Stomach smooth muscle (tissue), 2 donors: ENCODE measurements around the gene MORC3.
"Not testable (repeated sequence)": the region's sequence is repeated elsewhere in the genome, so short reads cannot be mapped to it uniquely, and the experiment has no call there.

Experiments
- H3K27ac ChIP-seq: one replicate; pipeline ENCODE4 v1.7.0; 2013; ENCODE audit warnings: mild to moderate bottlenecking, low read length, inconsistent platforms
- H3K27me3 ChIP-seq, 2 donors: one replicate each; pipeline ENCODE4 v1.7.0; 2013; ENCODE audit warnings: low read length in 2 of 2; ENCODE audit not compliant: insufficient read depth in 2 of 2, control insufficient read depth in 1 of 2
- H3K36me3 ChIP-seq, 2 donors: one replicate each; pipeline ENCODE4 v1.7.0; 2013; ENCODE audit warnings: low read length in 2 of 2; ENCODE audit not compliant: control insufficient read depth in 2 of 2, insufficient read depth in 2 of 2
- H3K4me1 ChIP-seq: one replicate; pipeline ENCODE4 v1.7.0; 2013; ENCODE audit warnings: low read length; ENCODE audit not compliant: control insufficient read depth, insufficient read depth
- H3K4me3 ChIP-seq, 2 donors: one replicate each; pipeline ENCODE4 v1.7.0; 2013; ENCODE audit warnings: low read length in 2 of 2
- H3K9ac ChIP-seq, 2 donors: one replicate each; pipeline ENCODE4 v1.7.0; 2013; ENCODE audit warnings: low read length in 2 of 2, mild to moderate bottlenecking in 1 of 2
- H3K9me3 ChIP-seq, 2 donors: one replicate each; pipeline ENCODE4 v1.7.0; 2013; ENCODE audit warnings: low read length in 2 of 2; ENCODE audit not compliant: control insufficient read depth in 2 of 2
- donor health status: healthy.
- donor health status: Pancreatic carcinoma.

MORC3 gene, protein sequence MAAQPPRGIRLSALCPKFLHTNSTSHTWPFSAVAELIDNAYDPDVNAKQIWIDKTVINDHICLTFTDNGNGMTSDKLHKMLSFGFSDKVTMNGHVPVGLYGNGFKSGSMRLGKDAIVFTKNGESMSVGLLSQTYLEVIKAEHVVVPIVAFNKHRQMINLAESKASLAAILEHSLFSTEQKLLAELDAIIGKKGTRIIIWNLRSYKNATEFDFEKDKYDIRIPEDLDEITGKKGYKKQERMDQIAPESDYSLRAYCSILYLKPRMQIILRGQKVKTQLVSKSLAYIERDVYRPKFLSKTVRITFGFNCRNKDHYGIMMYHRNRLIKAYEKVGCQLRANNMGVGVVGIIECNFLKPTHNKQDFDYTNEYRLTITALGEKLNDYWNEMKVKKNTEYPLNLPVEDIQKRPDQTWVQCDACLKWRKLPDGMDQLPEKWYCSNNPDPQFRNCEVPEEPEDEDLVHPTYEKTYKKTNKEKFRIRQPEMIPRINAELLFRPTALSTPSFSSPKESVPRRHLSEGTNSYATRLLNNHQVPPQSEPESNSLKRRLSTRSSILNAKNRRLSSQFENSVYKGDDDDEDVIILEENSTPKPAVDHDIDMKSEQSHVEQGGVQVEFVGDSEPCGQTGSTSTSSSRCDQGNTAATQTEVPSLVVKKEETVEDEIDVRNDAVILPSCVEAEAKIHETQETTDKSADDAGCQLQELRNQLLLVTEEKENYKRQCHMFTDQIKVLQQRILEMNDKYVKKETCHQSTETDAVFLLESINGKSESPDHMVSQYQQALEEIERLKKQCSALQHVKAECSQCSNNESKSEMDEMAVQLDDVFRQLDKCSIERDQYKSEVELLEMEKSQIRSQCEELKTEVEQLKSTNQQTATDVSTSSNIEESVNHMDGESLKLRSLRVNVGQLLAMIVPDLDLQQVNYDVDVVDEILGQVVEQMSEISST

DNA sequence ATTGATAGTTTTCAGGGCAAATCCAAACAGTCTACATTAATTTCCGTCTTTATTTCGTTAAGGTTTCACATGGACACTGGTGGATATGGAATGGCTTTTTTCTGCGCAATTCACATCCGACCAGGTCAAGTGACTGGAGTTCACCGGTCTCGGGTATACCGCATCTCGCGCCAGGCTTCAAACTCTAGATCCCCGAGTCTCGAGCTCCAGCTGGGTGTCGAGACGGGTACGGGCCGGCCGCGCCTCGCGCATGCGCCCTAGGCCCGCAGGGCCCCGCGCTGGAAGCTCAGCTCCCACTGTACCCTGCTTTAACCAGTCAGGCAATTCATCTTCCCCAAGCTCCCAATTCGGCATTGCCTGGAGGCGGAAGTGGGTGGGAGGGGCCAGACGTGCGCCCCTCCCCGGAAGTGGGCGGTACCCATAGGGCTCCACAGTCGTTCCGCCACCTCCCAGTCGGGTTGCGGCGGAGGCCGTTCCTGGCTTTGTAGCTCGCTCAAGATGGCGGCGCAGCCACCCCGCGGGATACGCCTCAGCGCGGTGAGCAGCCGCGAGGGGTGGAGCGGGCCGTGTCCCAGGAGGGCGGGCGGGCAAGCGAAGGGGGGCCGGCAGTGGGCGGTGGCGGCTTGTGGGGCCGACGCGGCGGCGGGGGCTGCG is at the start of gene MORC3:
TSS of gene MORC3 (plus strand) at position 431 of the 654 bp plus-strand sequence. CDS start at position 499, 68 bp downstream.
- Histone ChIP-seq H3K4me1 (peaks cover 15% of the 10 kb centered on the region), H3K36me3 (no peaks in the 10 kb centered on the region), H3K9me3 (no peaks in the 10 kb centered on the region), H3K27me3 (no peaks in the 10 kb centered on the region), H3K4me3 (peak within 1 kb of the TSS; percentile 80 to 87), H3K9ac (peak within 1 kb of the TSS; percentile 73 to 83), H3K27ac (peak within 1 kb of the TSS; percentile 92)

DNA sequence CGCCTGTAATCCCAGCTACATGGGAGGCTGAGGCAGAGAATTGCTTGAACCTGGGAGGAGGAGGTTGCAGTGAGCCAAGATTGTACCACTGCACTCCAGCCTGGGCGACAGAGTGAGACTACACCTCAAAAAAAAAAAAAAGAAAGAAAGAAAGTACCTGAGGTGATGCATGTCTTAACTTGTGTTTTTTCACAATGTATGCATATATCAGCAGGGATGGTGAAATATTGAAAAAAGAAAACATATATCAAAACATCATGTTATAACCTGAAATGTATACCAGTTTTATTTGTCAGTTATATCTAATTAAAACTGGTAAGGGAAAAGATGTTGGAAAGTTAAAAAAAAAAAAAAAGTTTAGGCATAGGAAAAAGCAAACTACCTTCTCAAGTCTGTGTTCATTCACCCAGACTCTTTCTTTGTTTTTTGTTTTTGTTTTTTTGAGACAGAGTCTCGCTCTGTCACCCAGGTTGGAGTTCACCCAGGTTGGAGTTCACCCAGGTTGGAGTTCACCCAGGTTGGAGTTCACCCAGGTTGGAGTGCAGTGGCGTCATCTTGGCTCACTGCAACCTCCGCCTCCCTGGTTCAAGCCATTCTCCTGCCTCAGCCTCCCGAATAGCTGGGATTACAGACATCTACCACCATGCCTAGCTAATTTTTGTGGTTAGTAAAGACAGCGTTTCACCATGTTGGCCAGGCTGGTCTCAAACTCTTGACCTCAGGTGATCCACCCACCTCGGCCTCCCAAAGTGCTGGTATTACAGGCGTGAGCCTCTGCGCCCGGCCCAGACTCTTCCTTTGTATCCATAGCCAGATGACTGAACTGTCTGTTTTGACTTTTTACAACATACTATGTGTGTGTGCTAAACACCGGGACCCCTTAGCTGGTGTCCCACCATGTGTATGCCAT is 49.0 kb upstream of the MORC3 start:
- H3K9me3 ChIP-seq, H3K4me3 ChIP-seq, H3K27ac ChIP-seq, H3K4me1 ChIP-seq, H3K27me3 ChIP-seq, H3K9ac ChIP-seq: not testable (repeated sequence)
- H3K36me3 ChIP-seq: peaks cover 0 to 12% of the 10 kb centered on the region in 2 donors

DNA sequence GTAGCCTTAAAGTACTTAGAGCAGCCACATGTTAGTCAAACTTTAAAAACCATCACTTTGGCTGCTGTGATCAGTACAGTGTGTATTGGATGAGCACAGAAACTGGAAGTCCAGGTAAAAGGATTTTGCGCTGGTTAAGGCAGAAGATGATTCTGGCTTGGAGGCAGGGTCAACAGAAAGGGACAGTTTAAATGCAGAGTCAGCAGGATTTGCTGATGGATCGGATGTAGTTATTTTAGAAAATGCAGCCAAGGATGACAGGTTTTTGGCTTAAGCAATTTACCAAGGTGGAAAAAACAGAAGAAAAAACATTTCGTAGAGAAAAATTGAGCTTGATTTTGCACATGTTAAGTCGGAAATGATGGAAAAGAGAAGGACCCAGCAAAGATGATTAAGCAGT is 45.9 kb upstream of the MORC3 start:
- no peak overlapping the region for H3K4me3 ChIP-seq
- no peak overlapping the region for H3K9ac ChIP-seq
- no peaks in the 10 kb centered on the region for H3K4me1 ChIP-seq
- no peak overlapping the region for H3K27ac ChIP-seq
- H3K27me3 ChIP-seq: no peaks in the 10 kb centered on the region
- H3K36me3 ChIP-seq: peaks cover 6 to 18% of the 10 kb centered on the region in 2 donors
- H3K9me3 ChIP-seq: no peaks in the 10 kb centered on the region

DNA sequence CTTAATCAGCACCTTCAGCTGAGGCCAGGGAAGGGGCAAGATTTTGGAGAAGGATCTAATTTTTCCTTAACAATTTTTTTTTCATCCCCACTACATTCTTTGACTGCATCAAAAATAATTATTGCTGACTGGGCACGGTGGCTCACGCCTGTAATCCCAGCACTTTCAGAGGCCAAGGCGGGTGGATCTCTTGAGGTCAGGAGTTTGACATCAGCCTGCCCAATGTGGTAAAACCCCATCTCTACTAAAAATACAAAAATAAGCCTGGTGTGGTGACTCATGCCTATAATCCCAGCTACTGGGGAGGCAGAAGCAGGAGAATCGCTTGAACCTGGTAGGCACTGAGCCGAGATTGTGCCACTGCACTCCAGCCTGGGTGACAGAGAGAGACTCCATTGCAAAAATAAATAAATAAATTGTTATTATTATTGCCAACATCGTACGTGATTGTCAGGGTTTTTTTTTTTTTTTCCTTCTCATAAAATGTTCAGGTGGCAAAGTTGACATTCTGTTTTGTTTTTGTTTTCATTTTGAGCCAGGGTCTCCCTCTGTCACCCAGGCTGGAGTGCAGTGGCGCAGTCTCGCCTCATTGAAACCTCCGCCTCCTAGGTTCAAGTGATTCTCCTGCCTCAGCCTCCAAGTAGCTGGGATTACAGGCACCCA is 37.3 kb upstream of the MORC3 start:
- no peaks in the 10 kb centered on the region for H3K4me1 ChIP-seq
- H3K4me3 ChIP-seq: no peak overlapping the region
- H3K9me3 ChIP-seq: no peaks in the 10 kb centered on the region
- H3K27ac ChIP-seq: no peak overlapping the region
- no peaks in the 10 kb centered on the region for H3K27me3 ChIP-seq
- no peak overlapping the region for H3K9ac ChIP-seq
- peaks cover 11 to 15% of the 10 kb centered on the region in 2 donors for H3K36me3 ChIP-seq

DNA sequence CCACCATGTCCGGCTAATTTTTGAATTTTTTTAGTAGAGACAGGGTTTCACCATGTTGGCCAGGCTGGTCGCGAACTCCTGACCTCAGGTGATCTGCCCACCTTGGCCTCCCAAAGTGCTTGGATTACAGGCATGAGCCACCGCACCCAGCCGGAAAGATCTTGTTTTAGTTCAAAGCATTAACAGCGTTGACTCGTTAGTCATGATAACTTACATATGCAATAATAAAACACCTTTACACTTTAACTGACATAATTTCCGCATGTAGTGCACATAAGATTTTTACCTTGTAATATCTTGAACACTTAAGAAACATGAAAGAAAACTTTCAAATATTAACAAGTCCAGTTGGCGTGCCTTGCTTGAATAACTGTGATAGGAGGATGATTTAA is 36.8 kb upstream of the MORC3 start:
- H3K4me3 ChIP-seq, H3K27ac ChIP-seq, H3K27me3 ChIP-seq, H3K9ac ChIP-seq, H3K9me3 ChIP-seq, H3K4me1 ChIP-seq: not testable (repeated sequence)
- H3K36me3 ChIP-seq: peaks cover 11% of the 10 kb centered on the region in 2 donors

DNA sequence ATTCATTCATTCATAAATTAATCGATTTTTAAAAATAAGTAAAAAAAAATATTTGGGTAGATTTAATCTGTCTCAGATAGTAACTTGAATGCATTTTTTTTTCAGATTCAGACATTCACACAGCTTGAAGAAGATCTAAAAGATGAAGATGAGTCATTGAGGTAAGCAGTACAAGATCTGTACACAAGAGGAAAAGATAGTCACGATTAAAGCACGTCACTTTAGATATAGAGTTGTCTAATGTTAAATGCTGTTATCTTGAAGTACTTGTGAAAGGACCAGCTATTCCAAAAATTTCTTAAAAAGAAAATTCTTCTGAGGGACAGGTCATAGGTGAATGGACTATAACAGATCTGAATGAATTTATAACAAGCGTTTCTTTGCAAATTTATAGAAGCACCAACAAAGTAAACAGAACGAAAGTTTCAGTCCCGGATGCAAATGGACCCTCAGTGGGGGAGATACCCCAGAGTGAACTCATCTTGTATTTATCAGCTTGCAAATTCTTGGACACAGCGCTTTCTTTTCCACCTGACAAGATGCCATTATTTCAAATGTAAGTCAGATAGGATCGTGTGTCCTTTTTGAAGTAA is 31.2 kb upstream of the MORC3 start:
- H3K4me1 ChIP-seq: no peaks in the 10 kb centered on the region
- no peaks in the 10 kb centered on the region for H3K9me3 ChIP-seq
- H3K9ac ChIP-seq: no peak overlapping the region
- peaks cover 0 to 10% of the 10 kb centered on the region in 2 donors for H3K36me3 ChIP-seq
- no peak overlapping the region for H3K4me3 ChIP-seq
- H3K27me3 ChIP-seq: no peaks in the 10 kb centered on the region
- H3K27ac ChIP-seq: no peak overlapping the region

DNA sequence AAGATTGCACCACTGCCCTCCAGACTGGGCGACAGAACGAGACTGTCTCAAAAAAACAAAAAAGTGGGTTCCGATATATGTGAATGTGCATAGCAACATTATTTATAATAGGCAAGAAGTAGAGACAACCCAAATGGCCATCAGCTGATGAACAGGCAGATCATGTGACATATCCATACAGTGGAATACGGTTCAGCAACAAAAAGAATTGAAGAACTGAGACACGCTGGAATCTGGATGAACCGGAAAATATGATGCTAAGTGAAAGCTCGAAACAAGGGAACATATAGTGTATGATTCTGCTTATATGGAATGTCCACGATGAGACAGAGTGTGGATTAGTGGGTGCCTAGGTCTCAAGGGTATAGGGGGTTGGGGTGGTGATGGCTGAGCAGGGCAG is 28.5 kb upstream of the MORC3 start:
- Histone ChIP-seq H3K4me3 (no peak overlapping the region), H3K27me3 (no peaks in the 10 kb centered on the region), H3K9me3 (no peaks in the 10 kb centered on the region), H3K9ac (no peak overlapping the region), H3K4me1 (no peaks in the 10 kb centered on the region), H3K27ac (no peak overlapping the region), H3K36me3 (peaks cover 0 to 8% of the 10 kb centered on the region in 2 donors)

DNA sequence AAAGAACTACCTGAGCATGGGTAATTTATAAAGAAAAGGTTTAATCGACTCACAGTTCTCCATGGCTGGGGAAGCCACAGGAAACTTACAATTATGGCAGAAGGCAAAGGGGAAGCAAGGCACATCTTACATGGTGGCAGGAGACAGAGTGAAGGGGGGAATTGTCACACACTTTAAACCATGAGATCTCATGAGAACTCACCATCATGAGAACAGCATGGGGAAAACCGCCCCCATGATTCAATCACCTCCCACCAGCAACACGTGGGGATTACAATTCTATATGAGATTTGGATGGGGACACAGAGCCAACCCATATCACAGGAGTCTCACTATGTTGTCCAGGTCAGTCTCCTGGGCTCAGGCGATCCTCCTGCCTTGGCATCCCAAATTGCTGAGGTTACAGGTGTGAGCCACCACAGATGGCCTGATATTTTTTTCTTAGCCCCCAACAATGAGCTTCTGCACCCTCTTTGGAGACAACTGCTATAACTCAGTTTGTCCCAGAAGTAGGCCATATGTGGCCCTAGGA is 22.5 kb upstream of the MORC3 start:
- Histone ChIP-seq H3K36me3 (peaks cover 0 to 4% of the 10 kb centered on the region in 2 donors), H3K9me3 (no peaks in the 10 kb centered on the region), H3K27me3 (no peaks in the 10 kb centered on the region), H3K9ac (no peak overlapping the region), H3K4me3 (no peak overlapping the region), H3K4me1 (no peaks in the 10 kb centered on the region), H3K27ac (no peak overlapping the region)

DNA sequence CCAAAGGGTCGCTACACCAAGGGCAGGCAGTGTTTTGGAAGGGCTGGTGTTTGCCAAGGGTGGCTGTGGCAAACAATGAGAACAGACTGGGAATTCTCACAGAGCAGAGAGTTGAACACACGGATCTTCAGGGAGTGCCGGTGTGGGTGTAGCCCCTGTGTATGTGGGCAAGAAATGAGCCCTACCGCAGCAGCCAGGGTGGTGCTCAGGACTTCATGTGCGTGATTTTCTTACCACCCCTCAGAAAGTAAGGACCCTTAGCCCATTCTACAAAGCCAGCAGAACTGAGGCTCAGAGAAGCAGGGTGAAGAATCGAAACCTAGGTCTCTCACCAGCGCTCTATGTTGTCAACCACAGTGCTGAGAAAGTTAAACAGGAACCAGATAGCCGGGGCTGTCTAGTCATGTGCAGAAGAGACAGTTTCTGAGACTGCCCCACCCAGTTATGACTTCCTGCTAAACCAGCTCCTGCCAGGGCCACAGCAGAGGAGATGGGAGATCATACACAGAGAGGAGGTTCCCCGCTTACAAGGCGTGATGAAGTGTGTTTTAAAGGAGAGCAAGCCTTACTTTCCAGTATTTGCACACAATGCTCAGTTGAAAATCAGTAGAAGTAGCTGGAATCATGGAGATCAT is 21.9 kb upstream of the MORC3 start:
- Histone ChIP-seq H3K9ac (no peak overlapping the region), H3K36me3 (peaks cover 0 to 4% of the 10 kb centered on the region in 2 donors), H3K27ac (no peak overlapping the region), H3K4me3 (no peak overlapping the region), H3K4me1 (no peaks in the 10 kb centered on the region), H3K9me3 (no peaks in the 10 kb centered on the region), H3K27me3 (no peaks in the 10 kb centered on the region)
